NCI-H1105 (cell line): ENCODE measurements around the gene EHBP1.
A peak's percentile ranks its signal among the peaks of the same experiment; 100 is the strongest.

Source experiments
- DNase-seq: peaks from one replicate; lab custom pipeline; 2025; lab: John Stamatoyannopoulos, UW

EHBP1 gene

DNA sequence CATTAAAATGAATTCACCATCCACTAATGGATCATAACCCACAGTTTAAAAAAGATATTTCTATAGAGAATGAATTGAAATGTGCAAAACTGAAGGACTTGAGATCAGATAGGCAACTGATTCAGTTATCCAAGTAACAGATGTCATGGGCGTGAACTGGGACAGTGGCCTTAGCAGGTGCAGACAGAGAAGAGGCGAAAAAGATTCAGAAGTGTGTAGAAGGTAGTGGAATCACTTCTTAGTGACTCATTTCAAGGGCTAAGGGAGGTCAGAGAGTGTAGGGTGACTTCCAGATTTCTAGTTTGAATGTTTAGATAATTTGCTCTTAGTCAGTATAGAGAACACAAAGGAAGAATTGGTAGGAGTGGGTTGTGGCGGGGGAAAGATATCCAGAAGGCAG, 79.7 kb downstream of the EHBP1 start:
- no peak for DNase-seq

GRCh38 chr2:62785810-62786597, 80.5 kb downstream of the EHBP1 start:
- DNase-seq, result no peak

GRCh38 chr2:62787386-62787785, 81.9 kb downstream of the EHBP1 start:
- peak; percentile 32 for DNase-seq

GRCh38 chr2:62789518-62789917, 84.0 kb downstream of the EHBP1 start:
- no peak for DNase-seq

DNA sequence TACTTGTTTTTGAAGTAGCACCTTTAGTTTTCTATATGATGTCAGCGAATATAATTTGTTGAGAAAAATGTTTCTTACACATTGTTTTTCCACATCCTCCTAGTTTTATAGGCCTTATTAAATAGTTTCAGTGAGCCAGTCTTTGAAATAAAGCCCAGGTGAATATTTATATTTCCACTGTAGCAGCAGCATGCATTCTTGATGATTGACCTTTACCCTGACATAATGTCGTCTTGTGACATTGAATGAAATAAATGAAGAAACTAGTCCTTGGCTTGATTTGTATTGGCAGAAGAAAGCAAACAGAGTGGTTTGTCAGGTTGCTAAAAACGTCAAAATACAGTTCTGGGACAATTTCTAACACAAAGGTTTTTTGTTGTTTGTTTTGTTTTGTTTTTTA, 84.4 kb downstream of the EHBP1 start:
- DNase-seq, result no peak

DNA sequence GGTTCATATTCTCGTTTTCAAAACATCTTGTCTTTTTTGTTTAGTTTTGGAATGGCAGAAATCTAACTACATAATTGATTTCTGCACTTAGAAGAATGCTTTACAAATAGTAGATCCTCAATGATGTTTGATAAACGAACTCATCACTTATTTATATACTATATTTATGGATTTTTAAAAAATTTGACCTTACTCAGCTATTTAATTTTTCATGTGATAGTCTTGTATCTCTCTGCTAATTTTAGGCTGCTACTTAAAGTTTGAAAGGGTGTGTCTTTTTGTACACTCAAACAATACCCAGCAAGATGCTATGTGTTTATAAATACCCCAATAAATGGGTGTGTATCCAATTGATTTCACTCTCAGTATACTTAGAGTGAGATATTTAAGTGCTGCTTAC, 86.9 kb downstream of the EHBP1 start:
- no peak for DNase-seq

GRCh38 chr2:62793213-62793612, 87.7 kb downstream of the EHBP1 start:
- DNase-seq, result no peak

GRCh38 chr2:62794791-62795190, 89.3 kb downstream of the EHBP1 start:
- peak; percentile 8 for DNase-seq

GRCh38 chr2:62795341-62795740, 89.8 kb downstream of the EHBP1 start:
- no peak for DNase-seq

DNA sequence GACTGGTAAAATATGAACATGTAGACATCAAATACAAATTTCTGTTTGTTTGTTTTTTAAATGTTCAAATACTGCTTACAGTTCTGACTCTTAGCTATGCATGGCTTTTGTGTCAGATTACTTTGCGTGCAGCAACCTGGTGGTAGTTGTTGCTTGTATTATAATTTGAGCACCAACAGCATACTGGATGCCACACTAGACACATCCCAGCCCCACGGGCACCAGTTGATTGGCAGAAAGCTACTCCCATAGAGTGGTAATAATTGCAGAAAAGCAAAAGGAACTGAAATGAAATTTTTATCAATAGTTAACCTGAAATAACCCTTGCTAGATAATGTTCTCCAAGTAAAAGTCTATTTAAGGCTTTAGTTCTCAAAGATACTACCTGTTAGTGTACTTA, 91.6 kb downstream of the EHBP1 start:
- no peak for DNase-seq

GRCh38 chr2:62800618-62801017, 95.1 kb downstream of the EHBP1 start:
- no peak for DNase-seq

- DNase-seq, result no peak
These were observed 95.6 kb downstream of the EHBP1 start for GRCh38 chr2:62801110-62801509.

DNA sequence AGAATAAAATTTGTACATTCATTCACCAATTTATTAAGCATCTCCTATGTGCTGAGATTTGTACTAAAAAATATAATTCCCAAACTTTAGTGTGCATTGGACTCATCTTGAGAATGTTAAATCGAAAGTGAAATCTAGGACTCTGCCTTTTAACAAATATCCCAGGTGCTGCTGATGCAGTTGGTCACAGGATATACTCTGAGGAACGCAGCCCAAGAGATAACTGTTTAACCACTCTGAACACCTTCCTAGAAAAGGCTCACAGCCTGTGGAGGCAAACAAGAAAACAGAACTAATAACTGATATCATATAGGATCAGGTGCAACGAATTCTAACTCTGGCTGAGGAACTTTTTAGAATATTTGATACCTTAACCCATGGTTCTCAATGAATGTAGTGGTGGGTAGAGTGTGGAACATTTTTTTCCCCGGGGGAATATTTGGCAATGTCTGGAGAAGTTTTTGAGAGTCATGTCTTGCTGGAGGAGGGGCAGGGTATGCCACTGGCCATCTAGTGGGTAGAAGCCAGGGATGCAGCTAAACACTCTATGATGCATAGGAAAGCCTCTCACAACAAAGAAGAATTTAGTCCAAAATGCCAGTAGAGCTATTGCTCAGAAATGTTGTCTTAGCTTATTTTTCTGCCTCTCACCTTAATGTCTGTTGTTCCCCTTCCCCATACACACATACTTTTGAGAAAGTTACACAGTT, 96.5 kb downstream of the EHBP1 start:
- DNase-seq, result no peak

GRCh38 chr2:62803961-62804360, 98.4 kb downstream of the EHBP1 start:
- DNase-seq, result no peak

DNA sequence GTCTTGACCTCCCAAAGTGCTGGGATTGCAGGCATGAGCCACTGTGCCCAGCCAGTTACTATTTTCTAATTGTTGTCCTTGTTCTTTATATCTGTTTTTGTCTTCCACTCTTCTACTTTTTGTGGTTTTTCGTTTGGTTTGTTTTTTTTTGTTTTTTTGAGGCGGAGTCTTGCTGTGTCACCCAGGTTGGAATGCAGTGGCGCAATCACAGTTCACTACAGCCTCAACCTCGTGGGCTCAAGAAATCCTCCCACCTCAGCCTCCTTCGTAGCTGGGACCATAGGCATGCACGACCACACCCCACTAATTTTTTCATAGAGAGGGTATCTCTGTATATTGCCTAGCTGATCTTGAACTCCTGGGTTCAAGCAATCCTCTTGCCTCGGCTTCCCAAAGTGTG, 100.7 kb downstream of the EHBP1 start:
- DNase-seq, result no peak

DNA sequence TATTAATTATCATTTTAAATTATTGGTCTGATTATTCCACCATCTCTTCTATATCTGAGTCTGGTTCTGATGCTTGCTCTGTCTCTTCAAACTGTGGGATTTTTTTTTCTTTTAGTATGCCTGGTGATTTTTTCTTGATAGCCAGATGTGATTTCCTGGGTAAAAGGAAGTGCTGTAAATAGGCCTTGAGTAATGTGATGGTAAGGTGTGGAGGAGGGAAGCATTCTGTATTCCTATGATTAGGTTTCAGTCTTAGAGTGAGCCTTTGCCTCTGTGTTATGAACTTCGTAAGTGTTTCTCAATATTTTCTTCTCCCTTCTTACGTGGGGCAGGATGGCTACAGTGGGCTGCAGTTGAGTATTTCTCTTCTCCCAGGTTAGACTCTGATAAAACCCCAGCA, 103.0 kb downstream of the EHBP1 start:
- DNase-seq, result no peak

- DNase-seq, result no peak
These were observed 105.6 kb downstream of the EHBP1 start for GRCh38 chr2:62811086-62811485.

- DNase-seq, result no peak
These were observed 106.5 kb downstream of the EHBP1 start for GRCh38 chr2:62811972-62812371.

- no peak for DNase-seq
These were observed 107.7 kb downstream of the EHBP1 start for GRCh38 chr2:62812921-62813825.

DNA sequence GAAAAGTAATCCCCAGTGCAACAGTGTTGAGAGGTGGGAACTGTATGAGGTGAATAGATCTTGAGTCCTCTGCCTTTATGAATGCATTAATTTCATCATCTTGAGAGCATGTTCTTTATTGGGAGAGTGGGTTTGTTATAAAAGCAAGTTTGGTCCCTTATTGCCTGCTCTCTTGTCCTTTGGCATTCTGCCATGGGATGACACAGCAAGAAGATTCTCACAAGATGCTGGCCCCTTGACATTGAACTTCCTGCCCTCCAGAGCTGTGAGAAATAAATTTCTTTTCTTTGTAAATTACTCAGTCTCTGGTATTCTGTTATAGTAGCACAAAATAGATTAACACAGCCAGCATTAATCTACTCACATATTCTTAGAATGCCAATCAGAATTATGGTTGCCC, 108.6 kb downstream of the EHBP1 start:
- DNase-seq, result no peak

GRCh38 chr2:62817348-62817747, 111.8 kb downstream of the EHBP1 start:
- DNase-seq, result no peak

- no peak for DNase-seq
These were observed 112.6 kb downstream of the EHBP1 start for GRCh38 chr2:62817995-62818713.
